ENCODE results near the gene BBS9. TPM values are rescaled to one million over a fixed set of nuclear protein-coding genes. Genes with fewer than 3 reads are reported as not detected.

The BBS9 gene
- total and polyA plus RNA-seq, 9 donors = 13.0 to 23.5 (median 15.9) TPM

GRCh38 chr7:33578881-33579672 is 449.7 kb downstream of the BBS9 start:
- Histone ChIP-seq H3K27me3 (ENCODE audit: control insufficient read depth, insufficient read depth, low read length) (no peaks in the 10 kb centered on the region), H3K36me3 (ENCODE audit: control insufficient read depth, insufficient read depth, low read length) (no peaks in the 10 kb centered on the region), H3K9me3 (replicated peaks; ENCODE audit: control insufficient read depth, low read depth, low read length) (no peaks in the 10 kb centered on the region), H3K4me1 (ENCODE audit: control insufficient read depth, insufficient read depth, low read length) (peaks cover 2% of the 10 kb centered on the region), H3K27ac (ENCODE audit: low read length) (no peak overlapping the region), H3K4me3 (ENCODE audit: low read length) (no peak overlapping the region)
- DNase-seq = no peak
- 65% methylated on average over 2 of the region's 5 CpGs for WGBS (ENCODE audit: insufficient coverage)

- no peak for DNase-seq
- no peak overlapping the region for H3K4me3 ChIP-seq (ENCODE audit: low read length)
- no peaks in the 10 kb centered on the region for H3K9me3 ChIP-seq (replicated peaks; ENCODE audit: control insufficient read depth, low read depth, low read length)
- H3K27ac ChIP-seq (ENCODE audit: low read length) = no peak overlapping the region
- peaks cover 2% of the 10 kb centered on the region for H3K4me1 ChIP-seq (ENCODE audit: control insufficient read depth, insufficient read depth, low read length)
- no peaks in the 10 kb centered on the region for H3K27me3 ChIP-seq (ENCODE audit: control insufficient read depth, insufficient read depth, low read length)
- H3K36me3 ChIP-seq (ENCODE audit: control insufficient read depth, insufficient read depth, low read length) = no peaks in the 10 kb centered on the region
These were observed 450.3 kb downstream of the BBS9 start for GRCh38 chr7:33579673-33579960.

GRCh38 chr7:33581236-33581635 is 451.9 kb downstream of the BBS9 start:
- Histone ChIP-seq H3K9me3 (replicated peaks; ENCODE audit: control insufficient read depth, low read depth, low read length) (no peaks in the 10 kb centered on the region), H3K27me3 (ENCODE audit: control insufficient read depth, insufficient read depth, low read length) (no peaks in the 10 kb centered on the region), H3K4me3 (ENCODE audit: low read length) (no peak overlapping the region), H3K4me1 (ENCODE audit: control insufficient read depth, insufficient read depth, low read length) (peaks cover 2% of the 10 kb centered on the region), H3K27ac (ENCODE audit: low read length) (no peak overlapping the region), H3K36me3 (ENCODE audit: control insufficient read depth, insufficient read depth, low read length) (no peaks in the 10 kb centered on the region)
- DNase-seq = no peak
- no CpG with 5 or more reads among the region's 3 CpGs for WGBS (ENCODE audit: insufficient coverage)

- no peak overlapping the region for H3K4me3 ChIP-seq (ENCODE audit: low read length)
- H3K4me1 ChIP-seq (ENCODE audit: control insufficient read depth, insufficient read depth, low read length) = peaks cover 2% of the 10 kb centered on the region
- DNase-seq = no peak
- H3K36me3 ChIP-seq (ENCODE audit: control insufficient read depth, insufficient read depth, low read length) = no peaks in the 10 kb centered on the region
- no CpG with 5 or more reads among the region's 1 CpG for WGBS (ENCODE audit: insufficient coverage)
- H3K9me3 ChIP-seq (replicated peaks; ENCODE audit: control insufficient read depth, low read depth, low read length) = no peaks in the 10 kb centered on the region
- no peaks in the 10 kb centered on the region for H3K27me3 ChIP-seq (ENCODE audit: control insufficient read depth, insufficient read depth, low read length)
- H3K27ac ChIP-seq (ENCODE audit: low read length) = no peak overlapping the region
These were observed 452.7 kb downstream of the BBS9 start for GRCh38 chr7:33582104-33582503.

GRCh38 chr7:33582533-33582932 is 453.2 kb downstream of the BBS9 start:
- Histone ChIP-seq H3K27ac (ENCODE audit: low read length) (no peak overlapping the region), H3K36me3 (ENCODE audit: control insufficient read depth, insufficient read depth, low read length) (no peaks in the 10 kb centered on the region), H3K27me3 (ENCODE audit: control insufficient read depth, insufficient read depth, low read length) (no peaks in the 10 kb centered on the region), H3K4me3 (ENCODE audit: low read length) (no peak overlapping the region), H3K4me1 (ENCODE audit: control insufficient read depth, insufficient read depth, low read length) (peaks cover 2% of the 10 kb centered on the region), H3K9me3 (replicated peaks; ENCODE audit: control insufficient read depth, low read depth, low read length) (no peaks in the 10 kb centered on the region)
- DNase-seq = no peak
- 90% methylated on average over 1 of the region's 1 CpG for WGBS (ENCODE audit: insufficient coverage)

GRCh38 chr7:33589911-33590310 is 460.5 kb downstream of the BBS9 start:
- Histone ChIP-seq H3K36me3 (ENCODE audit: control insufficient read depth, insufficient read depth, low read length) (no peaks in the 10 kb centered on the region), H3K4me1 (ENCODE audit: control insufficient read depth, insufficient read depth, low read length) (peaks cover 11% of the 10 kb centered on the region), H3K27me3 (ENCODE audit: control insufficient read depth, insufficient read depth, low read length) (no peaks in the 10 kb centered on the region), H3K4me3 (ENCODE audit: low read length) (no peak overlapping the region), H3K27ac (ENCODE audit: low read length) (no peak overlapping the region), H3K9me3 (replicated peaks; ENCODE audit: control insufficient read depth, low read depth, low read length) (no peaks in the 10 kb centered on the region)
- no peak for DNase-seq
- 100% methylated on average over 1 of the region's 2 CpGs for WGBS (ENCODE audit: insufficient coverage)

GRCh38 chr7:33590916-33591315 is 461.6 kb downstream of the BBS9 start:
- Histone ChIP-seq H3K4me1 (ENCODE audit: control insufficient read depth, insufficient read depth, low read length) (peaks cover 11% of the 10 kb centered on the region), H3K36me3 (ENCODE audit: control insufficient read depth, insufficient read depth, low read length) (no peaks in the 10 kb centered on the region), H3K9me3 (replicated peaks; ENCODE audit: control insufficient read depth, low read depth, low read length) (no peaks in the 10 kb centered on the region), H3K27ac (ENCODE audit: low read length) (peak overlapping the region; percentile 48), H3K4me3 (ENCODE audit: low read length) (no peak overlapping the region), H3K27me3 (ENCODE audit: control insufficient read depth, insufficient read depth, low read length) (no peaks in the 10 kb centered on the region)
- DNase-seq = peak; percentile 48

- H3K27ac ChIP-seq (ENCODE audit: low read length) = peak overlapping the region; percentile 75
- no peaks in the 10 kb centered on the region for H3K27me3 ChIP-seq (ENCODE audit: control insufficient read depth, insufficient read depth, low read length)
- H3K4me3 ChIP-seq (ENCODE audit: low read length) = no peak overlapping the region
- H3K36me3 ChIP-seq (ENCODE audit: control insufficient read depth, insufficient read depth, low read length) = no peaks in the 10 kb centered on the region
- WGBS (ENCODE audit: insufficient coverage) = no CpG with 5 or more reads among the region's 5 CpGs
- H3K4me1 ChIP-seq (ENCODE audit: control insufficient read depth, insufficient read depth, low read length) = peaks cover 11% of the 10 kb centered on the region
- DNase-seq = peak; percentile 84
- no peaks in the 10 kb centered on the region for H3K9me3 ChIP-seq (replicated peaks; ENCODE audit: control insufficient read depth, low read depth, low read length)
These were observed 462.1 kb downstream of the BBS9 start for GRCh38 chr7:33591490-33591889.

GRCh38 chr7:33592718-33593117 is 463.4 kb downstream of the BBS9 start:
- DNase-seq = peak; percentile 88
- peaks cover 11% of the 10 kb centered on the region for H3K4me1 ChIP-seq (ENCODE audit: control insufficient read depth, insufficient read depth, low read length)
- peak overlapping the region; percentile 75 for H3K27ac ChIP-seq (ENCODE audit: low read length)
- H3K36me3 ChIP-seq (ENCODE audit: control insufficient read depth, insufficient read depth, low read length) = no peaks in the 10 kb centered on the region
- H3K27me3 ChIP-seq (ENCODE audit: control insufficient read depth, insufficient read depth, low read length) = no peaks in the 10 kb centered on the region
- no peaks in the 10 kb centered on the region for H3K9me3 ChIP-seq (replicated peaks; ENCODE audit: control insufficient read depth, low read depth, low read length)
- H3K4me3 ChIP-seq (ENCODE audit: low read length) = no peak overlapping the region

GRCh38 chr7:33593611-33594010 is 464.2 kb downstream of the BBS9 start:
- Histone ChIP-seq H3K27me3 (ENCODE audit: control insufficient read depth, insufficient read depth, low read length) (no peaks in the 10 kb centered on the region), H3K4me3 (ENCODE audit: low read length) (no peak overlapping the region), H3K9me3 (replicated peaks; ENCODE audit: control insufficient read depth, low read depth, low read length) (no peaks in the 10 kb centered on the region), H3K27ac (ENCODE audit: low read length) (peak overlapping the region; percentile 75), H3K4me1 (ENCODE audit: control insufficient read depth, insufficient read depth, low read length) (peaks cover 11% of the 10 kb centered on the region), H3K36me3 (ENCODE audit: control insufficient read depth, insufficient read depth, low read length) (no peaks in the 10 kb centered on the region)
- WGBS (ENCODE audit: insufficient coverage) = no CpG with 5 or more reads among the region's 3 CpGs
- peak; percentile 82 for DNase-seq

GRCh38 chr7:33596686-33597085 is 467.3 kb downstream of the BBS9 start:
- peaks cover 8% of the 10 kb centered on the region for H3K4me1 ChIP-seq (ENCODE audit: control insufficient read depth, insufficient read depth, low read length)
- DNase-seq = peak; percentile 65
- H3K27me3 ChIP-seq (ENCODE audit: control insufficient read depth, insufficient read depth, low read length) = no peaks in the 10 kb centered on the region
- H3K27ac ChIP-seq (ENCODE audit: low read length) = no peak overlapping the region
- no peaks in the 10 kb centered on the region for H3K9me3 ChIP-seq (replicated peaks; ENCODE audit: control insufficient read depth, low read depth, low read length)
- no peak overlapping the region for H3K4me3 ChIP-seq (ENCODE audit: low read length)
- H3K36me3 ChIP-seq (ENCODE audit: control insufficient read depth, insufficient read depth, low read length) = no peaks in the 10 kb centered on the region
